WI38 (cell line): ENCODE data around the gene CDC42EP1.

Experiments used
- H3K4me3 ChIP-seq: 2 replicates; pipeline ENCODE4 v1.5.1; 2011; ENCODE audit warnings: low read depth, mild to moderate bottlenecking, control low read depth, low read length
- CTCF ChIP-seq: IDR thresholded peaks from 2 replicates; pipeline ENCODE4 v1.5.1; 2012; ENCODE audit warnings: low read depth, mild to moderate bottlenecking, control low read depth, low read length

Gene CDC42EP1

GRCh38 chr22:37568448-37569008 is 8.2 kb downstream of the CDC42EP1 start:
- TF ChIP-seq CTCF = no peak
- no peak overlapping the region for H3K4me3 ChIP-seq

- TF ChIP-seq CTCF = no peak
- H3K4me3 ChIP-seq = no peak overlapping the region
Observed at GRCh38 chr22:37569009-37569920, 9.0 kb downstream of the CDC42EP1 start.

GRCh38 chr22:37569921-37570660 is 9.8 kb downstream of the CDC42EP1 start:
- H3K4me3 ChIP-seq = no peak overlapping the region
- no peak for TF ChIP-seq CTCF

GRCh38 chr22:37570661-37570976 is 10.3 kb downstream of the CDC42EP1 start:
- TF ChIP-seq CTCF = no peak
- no peak overlapping the region for H3K4me3 ChIP-seq

GRCh38 chr22:37571258-37571991 is 11.1 kb downstream of the CDC42EP1 start:
- H3K4me3 ChIP-seq = no peak overlapping the region
- no peak for TF ChIP-seq CTCF

DNA sequence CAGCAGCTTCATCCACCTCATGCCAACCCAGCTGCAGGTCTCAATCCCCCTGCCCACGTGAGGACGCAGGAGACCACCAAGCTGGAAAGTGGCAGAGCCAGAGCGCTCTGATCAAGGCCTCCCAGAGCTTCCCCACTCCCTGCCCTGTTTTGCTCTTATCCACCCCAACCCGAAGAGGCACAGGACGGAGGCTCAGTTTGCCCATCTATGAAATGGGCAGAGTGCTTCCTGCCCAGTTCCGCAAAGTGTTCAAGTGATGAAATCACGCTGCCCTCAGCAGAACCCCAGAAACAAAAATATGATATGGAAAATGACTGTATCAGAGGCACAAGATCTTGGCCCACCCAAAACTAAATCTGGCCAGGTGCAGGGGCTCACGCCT is 11.7 kb downstream of the CDC42EP1 start:
- H3K4me3 ChIP-seq = no peak overlapping the region
- TF ChIP-seq CTCF = no peak
